Esophagus muscularis mucosa (tissue), 4 donors: ENCODE results near the gene MSH3. TPM values are rescaled to one million over a fixed set of nuclear protein-coding genes. Genes with fewer than 3 reads are reported as not detected.

Source experiments
- DNase-seq: peaks from one replicate; pipeline ENCODE4 v3.0.0-alpha.2; 2017; ENCODE audit errors: extremely low spot score
- H3K27ac ChIP-seq, 4 donors: fragments of 200-600 bp; sonication (generic); replicated peaks in 1 of 4; 1 replicate in 3 of 4; 2 replicates in 1 of 4; pipeline ENCODE4 v1.5.1; 2016 to 2019; ENCODE audit warnings: mild to moderate bottlenecking in 1 of 4
- H3K27me3 ChIP-seq, 4 donors: fragments of 200-600 bp; sonication (generic); one replicate each; pipeline versions ENCODE4 v1.5.1 to v1.6.0; 2016 to 2019
- H3K36me3 ChIP-seq, 4 donors: fragments of 200-600 bp; sonication (generic); one replicate each; pipeline ENCODE4 v1.5.1; 2016 to 2019
- H3K4me1 ChIP-seq, 4 donors: fragments of 200-600 bp; sonication (generic); one replicate each; pipeline ENCODE4 v1.5.1; 2016 to 2019
- H3K4me3 ChIP-seq, 4 donors: fragments of 200-600 bp; sonication (generic); 1 replicate in 2 of 4; 2 replicates in 2 of 4; pipeline ENCODE4 v1.5.1; 2016 to 2019; ENCODE audit warnings: mild to moderate bottlenecking in 4 of 4, moderate library complexity in 1 of 4
- H3K9me3 ChIP-seq, 4 donors: fragments of 200-600 bp; sonication (generic); 1 replicate in 3 of 4; 2 replicates in 1 of 4; pipeline ENCODE4 v1.5.1; 2016 to 2019
- CTCF ChIP-seq, 3 experiments: fragments of 200-600 bp in 2 of 3; fragments of 450-650 bp in 1 of 3; sonication (generic) in 2 of 3; IDR thresholded peaks; one replicate each; pipeline ENCODE4 v1.5.1; 2017 to 2019; ENCODE audit warnings: antibody characterized with exemption in 3 of 3, mild to moderate bottlenecking in 2 of 3, moderate library complexity in 1 of 3
- EP300 ChIP-seq: sonication (generic); formaldehyde crosslinking; IDR thresholded peaks from one replicate; pipeline ENCODE4 v1.6.1; 2017; ENCODE audit warnings: antibody characterized with exemption
- POLR2A ChIP-seq: fragments of 450-650 bp; IDR thresholded peaks from one replicate; pipeline ENCODE4 v1.6.1; 2017; ENCODE audit warnings: antibody characterized with exemption, moderate library complexity, mild to moderate bottlenecking, low read depth
- POLR2AphosphoS5 ChIP-seq, 2 donors: sonication (generic); formaldehyde crosslinking; IDR thresholded peaks; one replicate each; pipeline ENCODE4 v1.6.1; 2017; ENCODE audit warnings: antibody characterized with exemption in 2 of 2
- WGBS: methylation state at CpG from one replicate; pipeline ENCODE4 v1.1.5; 2018; 5-methylcytosine and 5-hydroxymethylcytosine counted together
- intact Hi-C: fragments of 100-400 bp; cut with DNase I; formaldehyde crosslinking; loops from one replicate; pipeline ENCODE4 v1.15.1; 2023
- total RNA-seq, 4 donors: library from RNA; depleted of rRNA; stranded (reverse); fragments of >200 nt; gene quantifications; one replicate each; pipeline versions ENCODE4 v1.1.0 to v1.2.1, GENCODE V29; 2016

Gene MSH3
- total RNA-seq, 4 donors from 2014 or later = 7.6 to 11.6 (median 9.3) TPM

- TF ChIP-seq POLR2AphosphoS5 (IDR thresholded peaks at IDR 0.05) = no peak
- no peak for TF ChIP-seq POLR2A
- TF ChIP-seq CTCF (IDR thresholded peaks at IDR 0.05) = no peak
- no peak for TF ChIP-seq EP300
- no peaks in the 10 kb centered on the region for H3K27me3 ChIP-seq
Measured at GRCh38 chr5:80867233-80867632, 212.8 kb downstream of the MSH3 start.

GRCh38 chr5:80870442-80870841, 216.0 kb downstream of the MSH3 start:
- intact Hi-C loops = no loop called here
- H3K27me3 ChIP-seq = no peaks in the 10 kb centered on the region
- TF ChIP-seq EP300 (no peak), POLR2AphosphoS5 (IDR thresholded peaks at IDR 0.05) (no peak), POLR2A (no peak), CTCF (IDR thresholded peaks at IDR 0.05) (no peak)
- no peak overlapping the region for H3K4me3 ChIP-seq
- H3K9me3 ChIP-seq = no peaks in the 10 kb centered on the region
- no peak overlapping the region for H3K27ac ChIP-seq
- DNase-seq = no peak
- H3K4me1 ChIP-seq = no peaks in the 10 kb centered on the region
- H3K36me3 ChIP-seq = peaks cover 12 to 38% (median 17%) of the 10 kb centered on the region in 4 donors
- 79% methylated on average over 3 of the region's 3 CpGs for WGBS

More at GRCh38 chr5:80867233-80867632, 212.8 kb downstream of the MSH3 start:
- no peaks in the 10 kb centered on the region for H3K9me3 ChIP-seq
- H3K27ac ChIP-seq = no peak overlapping the region
- H3K36me3 ChIP-seq = peaks cover 5 to 27% (median 13%) of the 10 kb centered on the region in 4 donors
- H3K4me1 ChIP-seq = no peaks in the 10 kb centered on the region
- DNase-seq = no peak
- H3K4me3 ChIP-seq = no peak overlapping the region
- intact Hi-C loops = no loop called here

GRCh38 chr5:80871541-80871961, 217.1 kb downstream of the MSH3 start:
- H3K36me3 ChIP-seq = peaks cover 8 to 31% (median 11%) of the 10 kb centered on the region in 4 donors
- no peaks in the 10 kb centered on the region for H3K4me1 ChIP-seq
- no peaks in the 10 kb centered on the region for H3K27me3 ChIP-seq
- no peak overlapping the region for H3K4me3 ChIP-seq
- intact Hi-C loops = no loop called here
- DNase-seq = no peak
- TF ChIP-seq CTCF (IDR thresholded peaks at IDR 0.05) (no peak), POLR2AphosphoS5 (IDR thresholded peaks at IDR 0.05) (no peak), POLR2A (no peak), EP300 (no peak)
- H3K27ac ChIP-seq = no peak overlapping the region
- 85% methylated on average over 4 of the region's 4 CpGs for WGBS
- no peaks in the 10 kb centered on the region for H3K9me3 ChIP-seq

- Histone ChIP-seq H3K27me3 (no peaks in the 10 kb centered on the region), H3K27ac (no peak overlapping the region), H3K4me1 (no peaks in the 10 kb centered on the region), H3K9me3 (no peaks in the 10 kb centered on the region), H3K4me3 (no peak overlapping the region), H3K36me3 (peaks cover 10 to 31% (median 17%) of the 10 kb centered on the region in 4 donors)
- WGBS = 95% methylated on average over 2 of the region's 2 CpGs
- no peak for DNase-seq
- intact Hi-C loops = no loop called here
- TF ChIP-seq POLR2A (no peak), POLR2AphosphoS5 (IDR thresholded peaks at IDR 0.05) (no peak), EP300 (no peak), CTCF (IDR thresholded peaks at IDR 0.05) (no peak)
Measured at GRCh38 chr5:80874162-80874561, 219.7 kb downstream of the MSH3 start.

- TF ChIP-seq EP300 = no peak
- no peak for DNase-seq
- 92% methylated on average over 3 of the region's 3 CpGs for WGBS
- Histone ChIP-seq H3K4me3 (no peak overlapping the region), H3K27me3 (no peaks in the 10 kb centered on the region), H3K9me3 (no peaks in the 10 kb centered on the region), H3K4me1 (no peaks in the 10 kb centered on the region), H3K36me3 (peaks cover 10 to 31% (median 15%) of the 10 kb centered on the region in 4 donors), H3K27ac (no peak overlapping the region)
- intact Hi-C loops = no loop called here
Measured at GRCh38 chr5:80877592-80877991, 223.1 kb downstream of the MSH3 start.
